HEK293T (cell line): ENCODE results near the gene CNKSR3.

ENCODE experiments used
- CTBP1 ChIP-seq: fragments of 450-650 bp; IDR thresholded peaks from 2 replicates; pipeline ENCODE4 v1.6.1; 2016; ENCODE audit warnings: borderline replicate concordance
- FOXM1 ChIP-seq: fragments of 450-650 bp; IDR thresholded peaks from 2 replicates; pipeline ENCODE4 v1.6.1; 2017; ENCODE audit warnings: mild to moderate bottlenecking, borderline replicate concordance
- SUZ12 ChIP-seq: fragments of 450-650 bp; IDR thresholded peaks from 2 replicates; pipeline ENCODE4 v1.6.1; 2016; ENCODE audit warnings: mild to moderate bottlenecking

- TF ChIP-seq FOXM1 (no peak), SUZ12 (no peak), CTBP1 (no peak)
Measured at GRCh38 chr6:154521412-154521811, 10.9 kb upstream of the CNKSR3 start.
